Measurements from ENCODE around the gene FAM76A. TPM values are rescaled to one million over a fixed set of nuclear protein-coding genes. Genes with fewer than 3 reads are reported as not detected.
A peak's percentile ranks its signal among the peaks of the same experiment; 100 is the strongest.
"Not testable (repeated sequence)": the region's sequence is repeated elsewhere in the genome, so short reads cannot be mapped to it uniquely, and the experiment has no call there.

The FAM76A gene
- total RNA-seq, 1 donor from 2014 or later = 18.1 TPM

DNA sequence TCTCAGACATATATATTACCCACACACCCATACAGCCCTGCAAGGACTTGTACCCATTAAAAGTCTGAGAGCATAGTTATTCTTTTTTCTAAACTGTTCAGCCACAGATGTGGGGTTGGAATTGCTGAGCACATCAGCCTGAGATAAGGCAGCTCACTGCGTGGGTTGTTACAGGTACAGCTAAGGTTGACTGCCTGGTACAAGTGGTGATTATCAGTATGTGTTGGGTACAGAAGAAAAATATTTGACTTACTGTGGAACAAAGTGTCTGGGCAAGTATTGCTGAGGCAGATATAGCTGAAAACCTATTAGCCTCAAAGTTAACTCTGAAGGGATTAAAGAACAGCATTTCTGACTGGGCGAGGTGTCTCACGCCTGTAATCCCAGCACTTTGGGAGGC lies 52.3 kb downstream of the FAM76A start:
- no peak for DNase-seq

DNA sequence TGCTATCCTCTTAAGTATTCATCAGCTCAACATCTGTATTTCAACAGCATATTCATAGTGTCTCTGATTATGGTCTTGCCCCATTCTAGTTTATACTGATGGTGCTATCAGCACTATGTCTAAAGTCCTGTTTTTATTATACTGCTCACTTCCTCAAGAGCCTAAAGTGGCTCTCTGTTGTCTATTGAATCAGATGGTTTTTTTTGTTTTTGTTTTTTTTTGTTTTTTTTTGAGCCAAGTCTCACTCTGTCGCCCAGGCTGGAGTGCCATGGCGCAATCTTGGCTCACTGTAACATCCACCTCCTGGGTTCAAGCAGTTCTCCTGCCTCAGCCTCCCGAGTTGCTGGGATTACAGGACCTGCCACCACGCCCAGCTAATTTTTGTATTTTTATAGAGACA lies 53.4 kb downstream of the FAM76A start:
- DNase-seq = no peak

DNA sequence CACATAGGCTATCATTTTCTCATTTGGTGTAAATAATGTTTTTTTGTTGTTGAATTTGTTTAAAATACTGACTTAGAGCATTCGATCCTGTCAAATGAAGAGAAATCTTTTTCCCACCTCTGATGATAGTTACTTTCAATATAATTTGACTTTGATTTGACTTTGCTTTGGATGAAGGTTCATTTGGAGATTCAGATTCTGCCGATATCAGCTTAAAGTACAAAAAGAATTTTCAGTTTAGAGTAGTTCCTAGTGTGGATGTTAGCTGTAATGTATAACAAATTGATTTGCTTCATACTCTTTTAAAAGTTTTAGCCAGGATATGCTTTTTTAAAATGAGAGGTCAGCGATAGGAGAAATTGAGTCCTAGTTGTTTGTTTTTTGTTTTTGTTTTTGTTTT lies 57.2 kb downstream of the FAM76A start:
- DNase-seq = no peak

DNA sequence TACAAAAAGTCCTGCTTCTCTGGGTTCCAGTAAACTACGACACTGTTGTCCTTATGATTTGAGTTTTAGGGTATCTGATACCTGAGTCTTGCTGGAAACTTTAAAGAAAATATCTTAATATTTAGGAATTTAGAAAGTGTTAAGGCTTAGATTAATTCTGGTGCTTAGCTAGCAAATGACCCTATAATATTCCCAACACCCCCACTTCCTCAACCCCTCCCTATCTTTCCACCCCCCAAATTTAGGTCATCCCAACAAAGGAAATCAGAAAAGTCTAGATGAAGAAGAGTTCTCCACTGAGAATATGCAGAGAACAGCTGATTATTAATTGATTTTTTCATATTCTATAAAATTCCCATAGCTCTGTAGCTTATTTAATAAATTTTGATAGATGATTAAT lies 58.9 kb downstream of the FAM76A start:
- no peak for DNase-seq

DNA sequence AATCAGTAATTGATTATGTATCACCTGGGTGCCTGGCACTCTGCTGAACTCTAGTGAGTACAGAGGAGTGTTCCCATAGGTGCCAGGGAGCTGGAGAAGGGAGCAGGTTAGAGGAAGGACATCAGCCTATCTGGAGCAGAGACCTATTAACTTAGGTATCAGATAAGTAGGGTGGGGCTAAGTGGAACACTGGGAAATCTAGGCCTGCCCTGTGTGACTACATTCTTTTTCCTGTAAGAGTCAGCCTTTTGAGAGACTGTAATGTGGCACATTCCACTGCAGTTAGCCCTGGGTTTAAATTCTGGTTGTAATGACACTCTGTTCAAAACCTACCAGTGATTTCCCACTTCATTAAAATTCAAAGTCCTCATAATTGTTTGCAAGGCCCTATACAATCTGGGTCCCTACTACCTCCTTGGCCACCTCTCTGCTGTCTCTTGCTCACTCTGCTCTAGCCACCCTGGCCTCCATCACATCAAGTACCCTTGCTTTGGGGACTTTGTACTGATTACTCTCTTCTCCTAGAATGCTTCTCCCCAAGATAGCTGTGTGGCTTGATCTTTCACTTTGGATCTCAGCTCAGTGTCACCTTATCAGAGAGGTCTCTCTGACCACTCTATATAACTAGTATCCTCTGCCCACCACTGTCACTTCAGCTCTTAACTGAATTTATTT lies 60.2 kb downstream of the FAM76A start:
- DNase-seq = no peak

DNA sequence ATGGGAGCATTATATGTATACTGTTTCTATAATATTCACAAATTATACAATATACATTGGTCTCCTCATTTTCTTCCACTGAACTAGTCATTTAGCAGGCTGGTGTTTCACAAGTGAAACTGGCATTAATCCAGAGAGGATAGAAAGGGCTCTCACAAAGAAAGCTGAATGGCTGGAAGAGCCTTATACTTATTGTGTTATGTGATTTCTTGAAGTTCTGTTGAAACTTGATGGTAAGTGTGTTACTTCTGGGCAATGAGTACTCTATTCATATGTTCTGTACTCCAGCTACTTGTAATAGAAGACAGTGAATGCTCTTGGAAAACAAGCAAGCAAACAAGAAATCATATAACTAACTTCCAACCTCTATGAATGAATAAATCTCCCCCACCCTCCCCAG lies 62.1 kb downstream of the FAM76A start:
- peak; percentile 8 for DNase-seq

DNA sequence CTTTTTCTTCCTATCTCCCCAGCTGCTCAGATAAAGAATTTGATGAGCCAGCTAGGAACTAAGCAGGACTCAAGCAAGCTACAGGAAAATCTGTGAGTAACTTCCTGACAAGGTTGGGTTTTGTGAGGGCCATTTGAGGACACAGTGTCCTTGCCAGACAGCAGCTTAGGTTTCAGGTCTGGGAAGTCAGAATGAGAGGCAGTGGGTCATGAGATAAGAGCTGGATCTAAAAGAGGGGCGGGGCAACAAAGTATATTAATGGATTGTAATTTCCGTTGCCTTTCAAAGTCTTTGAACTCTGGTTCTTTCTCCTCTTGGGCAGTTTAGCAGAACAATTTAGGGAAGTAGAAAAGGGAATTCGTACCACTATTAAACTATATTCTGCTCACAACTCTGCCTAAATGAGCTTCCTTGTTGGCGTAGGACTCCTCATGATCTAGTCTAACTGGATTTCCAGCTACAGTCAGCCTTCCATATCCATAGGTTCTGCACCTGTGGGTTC lies 63.8 kb downstream of the FAM76A start:
- DNase-seq = no peak

DNA sequence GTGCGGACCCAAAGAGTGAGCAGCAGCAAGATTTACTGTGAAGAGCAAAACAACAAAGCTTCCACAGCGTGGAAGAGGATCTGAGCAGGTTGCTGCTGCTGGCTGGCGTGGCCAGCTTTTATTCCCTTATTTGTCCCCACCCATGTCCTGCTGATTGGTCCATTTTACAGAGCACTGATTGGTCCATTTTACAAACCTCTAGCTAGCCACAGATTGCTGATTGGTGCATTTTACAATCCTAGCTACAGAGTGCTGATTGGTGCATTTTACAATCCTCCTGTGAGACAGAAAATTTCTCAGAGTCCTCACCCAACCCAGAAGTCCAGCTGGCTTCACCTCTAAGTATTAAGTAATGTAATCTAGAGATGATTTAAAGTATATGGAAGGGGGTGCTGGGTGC lies 64.5 kb downstream of the FAM76A start:
- not testable (repeated sequence) for DNase-seq

DNA sequence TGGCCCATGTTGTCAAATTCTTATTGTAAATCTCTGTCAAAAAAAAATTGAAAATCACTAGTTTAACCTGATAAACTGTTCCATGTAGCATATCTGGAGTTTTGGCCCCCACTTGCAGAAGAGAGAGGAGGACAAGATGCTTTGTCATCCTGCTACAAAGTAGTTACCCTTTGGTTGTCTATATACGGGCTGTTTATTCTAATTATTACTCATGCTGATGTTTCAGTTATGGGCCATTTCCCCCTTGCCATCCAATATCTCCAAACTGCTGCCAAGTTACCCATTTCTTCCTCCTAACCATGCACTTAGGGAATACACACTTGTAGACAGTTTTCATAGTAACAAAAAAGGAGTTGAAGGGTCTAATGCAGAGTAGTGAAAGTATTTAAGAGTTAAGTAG lies 69.8 kb downstream of the FAM76A start:
- DNase-seq = no peak

DNA sequence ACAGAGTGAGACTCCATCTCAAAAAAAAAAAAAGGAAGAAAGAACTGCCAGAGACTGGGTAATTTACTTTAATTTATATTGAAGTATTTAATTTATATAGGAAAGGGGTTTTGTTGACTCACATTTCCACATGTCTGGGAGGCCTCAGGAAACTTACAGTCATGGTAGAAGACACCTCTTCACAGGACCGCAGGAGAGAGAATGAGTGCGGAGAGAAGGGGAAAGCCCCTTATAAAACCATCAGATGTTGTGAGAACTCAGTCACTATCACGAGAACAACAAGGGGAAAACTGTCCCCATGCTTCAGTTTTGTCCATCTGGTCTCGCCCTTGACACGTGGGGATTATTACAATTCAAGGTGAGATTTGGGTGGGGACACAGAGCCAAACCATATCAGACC lies 79.0 kb downstream of the FAM76A start:
- DNase-seq = no peak

DNA sequence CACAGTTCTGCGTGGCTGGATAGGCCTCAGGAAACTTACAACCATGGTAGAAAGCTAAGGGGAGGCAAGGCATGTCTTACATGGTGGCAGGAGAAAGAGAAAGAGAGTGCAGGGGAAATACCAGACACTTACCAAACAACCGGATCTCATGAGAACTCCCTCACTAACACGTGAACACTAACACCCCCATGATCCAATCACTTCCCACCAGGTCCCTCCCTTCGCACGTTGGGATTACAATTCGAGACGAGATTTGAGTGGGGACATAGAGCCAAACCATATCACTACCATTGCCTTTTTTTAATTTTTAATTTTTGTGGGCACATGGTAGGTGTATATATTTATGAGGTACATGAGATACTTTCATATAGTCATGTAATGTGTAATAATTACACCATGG lies 81.0 kb downstream of the FAM76A start:
- no peak for DNase-seq

DNA sequence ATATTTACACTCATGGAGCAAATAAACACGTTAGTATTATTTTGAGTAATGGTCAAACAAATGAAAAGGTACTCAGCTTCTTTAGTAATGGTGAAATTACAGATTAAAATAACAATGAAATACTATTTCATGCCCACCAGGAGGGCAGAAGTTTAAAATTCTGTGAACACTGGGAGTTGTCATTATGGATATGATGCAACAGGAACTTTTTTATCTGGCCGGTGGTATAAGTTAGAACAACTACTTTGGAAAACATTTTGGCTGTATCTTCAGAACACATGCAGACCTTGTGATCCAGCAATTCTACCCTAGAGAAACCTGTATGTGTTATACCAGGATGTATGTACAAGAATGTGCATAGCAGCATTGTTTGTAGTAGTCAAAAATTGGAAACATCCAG lies 81.6 kb downstream of the FAM76A start:
- no peak for DNase-seq

DNA sequence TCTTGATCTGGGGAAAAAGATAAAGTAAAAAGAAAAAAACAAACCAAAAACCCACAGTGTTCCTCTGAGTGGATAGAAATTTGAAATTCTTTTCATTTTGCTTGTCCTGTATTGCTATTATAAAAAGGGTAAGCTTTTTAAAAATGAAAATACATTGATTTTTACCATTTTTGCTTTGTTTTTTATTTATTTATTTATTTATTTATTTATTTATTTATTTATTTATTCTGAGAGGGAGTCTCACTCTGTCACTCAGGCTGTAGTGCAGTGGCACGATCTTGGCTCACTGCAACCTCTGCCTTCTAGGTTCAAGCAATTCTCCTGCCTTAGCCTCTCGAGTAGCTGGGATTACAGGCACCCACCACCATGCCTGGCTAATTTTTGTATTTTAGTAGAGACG lies 82.4 kb downstream of the FAM76A start:
- not testable (repeated sequence) for DNase-seq

DNA sequence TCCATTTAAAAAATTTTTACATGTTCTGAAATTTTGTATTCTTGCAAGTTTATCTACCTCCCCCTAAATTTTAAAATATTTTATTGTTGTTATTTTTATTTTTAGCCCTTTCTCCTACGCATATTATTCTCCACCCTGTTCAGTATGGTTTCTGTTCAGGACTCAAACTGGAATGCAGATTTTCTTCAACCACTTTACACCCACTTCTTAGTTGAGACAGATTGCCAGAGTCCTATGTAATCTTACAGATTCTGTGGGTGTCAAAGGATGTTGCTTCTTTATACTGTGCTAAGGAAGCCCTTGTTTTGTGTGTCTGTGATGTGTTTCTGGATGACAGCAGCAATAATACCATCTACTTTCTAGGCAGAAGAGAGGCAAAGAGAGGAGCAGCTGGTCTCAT lies 84.1 kb downstream of the FAM76A start:
- DNase-seq = no peak

DNA sequence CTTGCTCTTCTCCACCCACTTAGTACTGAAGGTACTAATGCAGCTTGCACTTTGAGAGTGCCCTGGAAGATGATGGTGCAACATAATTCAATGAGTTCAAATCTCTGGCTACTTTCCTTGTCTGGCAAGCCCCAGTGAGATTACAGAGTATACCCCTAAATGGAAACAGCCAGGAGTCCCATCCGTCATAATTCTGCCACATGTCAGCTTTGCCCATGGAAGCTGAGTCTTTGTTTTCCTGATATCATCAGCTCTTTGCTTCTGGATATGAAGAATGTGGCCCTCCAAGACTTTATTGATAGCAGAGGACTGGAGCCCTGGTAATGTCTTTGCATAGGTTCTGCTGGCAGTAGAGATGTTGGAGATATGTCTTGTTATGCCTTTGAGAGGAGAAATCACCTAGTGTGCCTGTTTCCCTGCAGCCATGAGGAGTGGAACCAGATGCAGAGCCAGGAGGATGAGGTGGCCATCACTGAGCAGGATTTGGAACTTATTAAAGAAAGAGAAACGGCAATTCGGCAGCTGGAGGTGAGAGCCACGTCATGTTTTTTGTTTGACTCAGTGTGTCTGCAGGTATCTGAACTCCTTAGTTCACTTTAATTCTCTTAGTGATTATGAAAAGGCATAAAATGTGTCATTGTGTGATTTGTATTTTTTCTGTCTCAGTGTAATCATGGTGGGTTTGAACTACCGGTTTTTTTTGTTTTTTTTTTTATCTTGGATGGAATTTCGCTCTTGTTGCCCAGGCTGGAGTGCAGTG lies 86.2 kb downstream of the FAM76A start:
- DNase-seq = no peak

Small RNAs within 50 kb of the gene (small RNA-seq; reads per million reads assigned to genes)
- 0.05 reads per million for gene AL020997.2 (ENCODE audit: low replicate concordance)
- not detected for gene RNU6-424P (ENCODE audit: low replicate concordance)

Other genes with a start within 250 kb of the FAM76A start
- 40.3 TPM for gene WASF2, start 235.8 kb upstream of the FAM76A start, total RNA-seq
- 50.8 TPM for gene AHDC1, start 121.8 kb upstream of the FAM76A start, total RNA-seq
- gene FGR, start 90.8 kb upstream of the FAM76A start, total RNA-seq = 6.6 TPM
- gene IFI6, start 53.8 kb upstream of the FAM76A start, total RNA-seq = 30.4 TPM
- 45.0 TPM for gene STX12, start 47.3 kb downstream of the FAM76A start, total RNA-seq
- gene PPP1R8, start 104.8 kb downstream of the FAM76A start, total RNA-seq = 32.9 TPM
- gene THEMIS2, start 146.6 kb downstream of the FAM76A start, total RNA-seq = 8.0 TPM
- gene RPA2, start 188.6 kb downstream of the FAM76A start, total RNA-seq = 44.4 TPM
- 2.7 TPM for gene SMPDL3B, start 209.0 kb downstream of the FAM76A start, total RNA-seq
- gene XKR8, start 234.0 kb downstream of the FAM76A start, total RNA-seq = 6.9 TPM

Data from tongue (tissue), 3 donors.